Coronary artery (tissue), 2 donors: Measurements from ENCODE around the gene GOT1.

Source experiments
- DNase-seq: peaks from one replicate; pipeline ENCODE4 v3.0.0-alpha.2; 2017; ENCODE audit warnings: low spot score
- H3K27ac ChIP-seq, 2 donors: fragments of 200-600 bp; sonication (generic); one replicate each; pipeline ENCODE4 v1.5.1; 2016 to 2019
- H3K4me3 ChIP-seq: fragments of 200-600 bp; sonication (generic); 2 replicates; pipeline ENCODE4 v1.5.1; 2016; ENCODE audit warnings: mild to moderate bottlenecking, moderate library complexity
- TF ChIP-seq, protein P1 (sequence below): fragments of 200-600 bp; sonication (generic); IDR thresholded peaks from one replicate; pipeline ENCODE4 v1.5.1; 2019; ENCODE audit warnings: antibody characterized with exemption

Gene GOT1

DNA sequence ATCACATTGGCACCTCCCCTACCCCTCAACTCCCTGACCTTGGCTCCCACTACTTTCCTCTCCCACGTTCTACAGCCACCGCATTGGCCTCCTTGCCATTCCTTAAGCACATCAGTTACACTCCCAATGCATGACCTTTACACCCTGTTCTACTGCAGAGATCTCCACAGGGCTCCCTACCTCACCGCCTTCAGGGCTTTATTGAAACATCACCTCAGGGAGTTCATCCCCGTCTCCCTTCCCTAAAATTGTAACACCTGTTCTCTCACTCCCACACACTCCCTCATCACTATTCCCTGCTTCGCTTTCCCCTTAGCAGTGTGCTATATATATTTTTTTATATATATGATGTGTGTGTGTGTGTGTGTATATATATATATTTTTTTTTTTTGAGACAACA, 82.8 kb downstream of the GOT1 start:
- no peak overlapping the region for H3K4me3 ChIP-seq
- no peak overlapping the region for H3K27ac ChIP-seq
- TF ChIP-seq, protein P1, sequence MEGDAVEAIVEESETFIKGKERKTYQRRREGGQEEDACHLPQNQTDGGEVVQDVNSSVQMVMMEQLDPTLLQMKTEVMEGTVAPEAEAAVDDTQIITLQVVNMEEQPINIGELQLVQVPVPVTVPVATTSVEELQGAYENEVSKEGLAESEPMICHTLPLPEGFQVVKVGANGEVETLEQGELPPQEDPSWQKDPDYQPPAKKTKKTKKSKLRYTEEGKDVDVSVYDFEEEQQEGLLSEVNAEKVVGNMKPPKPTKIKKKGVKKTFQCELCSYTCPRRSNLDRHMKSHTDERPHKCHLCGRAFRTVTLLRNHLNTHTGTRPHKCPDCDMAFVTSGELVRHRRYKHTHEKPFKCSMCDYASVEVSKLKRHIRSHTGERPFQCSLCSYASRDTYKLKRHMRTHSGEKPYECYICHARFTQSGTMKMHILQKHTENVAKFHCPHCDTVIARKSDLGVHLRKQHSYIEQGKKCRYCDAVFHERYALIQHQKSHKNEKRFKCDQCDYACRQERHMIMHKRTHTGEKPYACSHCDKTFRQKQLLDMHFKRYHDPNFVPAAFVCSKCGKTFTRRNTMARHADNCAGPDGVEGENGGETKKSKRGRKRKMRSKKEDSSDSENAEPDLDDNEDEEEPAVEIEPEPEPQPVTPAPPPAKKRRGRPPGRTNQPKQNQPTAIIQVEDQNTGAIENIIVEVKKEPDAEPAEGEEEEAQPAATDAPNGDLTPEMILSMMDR, result no peak
- no peak for DNase-seq
